Gastrocnemius medialis (tissue), 4 donors: Measurements from ENCODE around the gene CPED1. TPM values are rescaled to one million over a fixed set of nuclear protein-coding genes. Genes with fewer than 3 reads are reported as not detected.
A peak's percentile ranks its signal among the peaks of the same experiment; 100 is the strongest.

Source experiments
- ATAC-seq, 2 donors: fragments of 150-250 bp; one replicate each; pipeline ENCODE4 v1.9.1; 2016
- DNase-seq, 2 donors: peaks; one replicate each; pipeline ENCODE4 v3.0.0-alpha.2; 2019
- H3K27ac ChIP-seq, 4 donors: fragments of 200-600 bp; sonication (generic); 1 replicate in 1 of 4; 2 replicates in 3 of 4; pipeline ENCODE4 v1.5.1; 2016 to 2018; ENCODE audit warnings: mild to moderate bottlenecking in 2 of 4, moderate library complexity in 1 of 4
- H3K27me3 ChIP-seq, 3 donors: fragments of 200-600 bp; sonication (generic) in 2 of 3; 1 replicate in 1 of 3; 2 replicates in 2 of 3; pipeline versions ENCODE4 v1.5.1 to v1.6.0; 2016 to 2019; ENCODE audit warnings: mild to moderate bottlenecking in 1 of 3, moderate library complexity in 1 of 3
- H3K36me3 ChIP-seq, 2 donors: fragments of 200-600 bp; sonication (generic) in 1 of 2; one replicate each; pipeline ENCODE4 v1.5.1; 2017 to 2018
- H3K4me1 ChIP-seq, 2 donors: fragments of 200-600 bp; sonication (generic) in 1 of 2; one replicate each; pipeline ENCODE4 v1.5.1; 2016 to 2017; ENCODE audit warnings: mild to moderate bottlenecking in 2 of 2
- H3K4me3 ChIP-seq, 4 donors: fragments of 200-600 bp; sonication (generic) in 3 of 4; 1 replicate in 1 of 4; 2 replicates in 3 of 4; pipeline ENCODE4 v1.5.1; 2016 to 2019; ENCODE audit warnings: mild to moderate bottlenecking in 2 of 4
- H3K9me3 ChIP-seq, 3 donors: fragments of 200-600 bp; sonication (generic) in 2 of 3; 1 replicate in 1 of 3; 2 replicates in 2 of 3; pipeline ENCODE4 v1.5.1; 2016 to 2019
- CTCF ChIP-seq, 5 experiments: fragments of 450-650 bp in 3 of 5; fragments of 200-600 bp in 2 of 5; sonication (generic) in 2 of 5; IDR thresholded peaks in 4 of 5; conservative IDR thresholded peaks in 1 of 5; 1 replicate in 4 of 5; 2 replicates in 1 of 5; pipeline ENCODE4 v1.5.1; 2016 to 2019; ENCODE audit warnings: antibody characterized with exemption in 5 of 5, mild to moderate bottlenecking in 3 of 5, moderate library complexity in 3 of 5
- POLR2A ChIP-seq, 2 donors: fragments of 450-650 bp; IDR thresholded peaks; one replicate each; pipeline ENCODE4 v1.6.1; 2017; ENCODE audit warnings: antibody characterized with exemption in 2 of 2, mild to moderate bottlenecking in 2 of 2, moderate library complexity in 2 of 2
- in situ Hi-C, 4 donors: fragments of 200-750 bp; cut with MboI; loops; one replicate each; pipeline versions ENCODE4 v1.15.0 to v1.8.0; 2017; ENCODE audit warnings: low sequenced_read_pairs in 4 of 4
- intact Hi-C: fragments of 100-400 bp; cut with DNase I; formaldehyde crosslinking; loops from one replicate; pipeline ENCODE4 v1.15.1; 2023; ENCODE audit warnings: low total_unique reads
- total RNA-seq, 4 donors: library from RNA; depleted of rRNA; stranded (reverse); fragments of >200 nt; gene quantifications; one replicate each; pipeline versions ENCODE4 v1.1.0 to v1.2.3, GENCODE V29; 2016

The CPED1 gene
- total RNA-seq, 4 donors from 2014 or later = 4.8 to 35.5 (median 34.1) TPM

GRCh38 chr7:121153411-121153810, 164.9 kb downstream of the CPED1 start:
- no peaks in the 10 kb centered on the region for H3K27me3 ChIP-seq
- H3K4me3 ChIP-seq = no peak overlapping the region
- no peak for DNase-seq
- no peak for ATAC-seq
- in situ Hi-C loops = no loop called here
- no peaks in the 10 kb centered on the region for H3K9me3 ChIP-seq
- peaks cover 0 to 29% of the 10 kb centered on the region in 2 donors for H3K36me3 ChIP-seq
- no peak for TF ChIP-seq CTCF (IDR thresholded peaks at IDR 0.05 in 4 of 5, conservative IDR thresholded peaks at IDR 0.05 in 1 of 5)
- no peak for TF ChIP-seq POLR2A (IDR thresholded peaks at IDR 0.05)
- H3K27ac ChIP-seq = no peak overlapping the region
- H3K4me1 ChIP-seq = no peaks in the 10 kb centered on the region
- intact Hi-C loops = no loop called here

GRCh38 chr7:121153995-121154394, 165.5 kb downstream of the CPED1 start:
- H3K9me3 ChIP-seq = no peaks in the 10 kb centered on the region
- no peak overlapping the region for H3K4me3 ChIP-seq
- DNase-seq (no peak), ATAC-seq (no peak)
- intact Hi-C loops (no loop called here), in situ Hi-C loops (no loop called here)
- H3K27ac ChIP-seq = no peak overlapping the region
- TF ChIP-seq POLR2A (IDR thresholded peaks at IDR 0.05) (no peak), CTCF (IDR thresholded peaks at IDR 0.05 in 4 of 5, conservative IDR thresholded peaks at IDR 0.05 in 1 of 5) (no peak)
- no peaks in the 10 kb centered on the region for H3K27me3 ChIP-seq
- peaks cover 0 to 25% of the 10 kb centered on the region in 2 donors for H3K36me3 ChIP-seq
- no peaks in the 10 kb centered on the region for H3K4me1 ChIP-seq

DNA sequence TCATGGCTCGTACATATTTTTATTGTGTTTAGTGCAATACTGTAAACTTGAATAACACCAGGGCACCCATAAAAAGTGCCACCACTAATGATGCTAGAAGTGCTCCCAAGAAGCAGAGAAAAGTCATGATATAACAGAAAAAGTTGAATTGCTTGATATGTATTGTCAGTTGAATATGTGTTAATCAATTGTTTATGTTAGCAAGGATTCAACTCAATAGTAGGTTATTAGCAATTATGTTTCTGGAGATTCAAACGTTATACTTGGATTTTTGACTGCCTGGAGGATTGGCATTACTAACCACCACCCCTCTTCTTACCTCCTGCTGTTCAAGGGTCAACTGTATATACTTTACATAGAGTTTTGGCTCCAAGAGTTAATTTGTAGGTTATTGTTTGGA, 168.3 kb downstream of the CPED1 start:
- H3K36me3 ChIP-seq = peaks cover 0 to 10% of the 10 kb centered on the region in 2 donors
- H3K27me3 ChIP-seq = no peaks in the 10 kb centered on the region
- DNase-seq (no peak), ATAC-seq (no peak)
- no peaks in the 10 kb centered on the region for H3K9me3 ChIP-seq
- no peak for TF ChIP-seq POLR2A (IDR thresholded peaks at IDR 0.05)
- no peak overlapping the region for H3K4me3 ChIP-seq
- intact Hi-C loops (no loop called here), in situ Hi-C loops (no loop called here)
- no peaks in the 10 kb centered on the region for H3K4me1 ChIP-seq
- no peak overlapping the region for H3K27ac ChIP-seq

DNA sequence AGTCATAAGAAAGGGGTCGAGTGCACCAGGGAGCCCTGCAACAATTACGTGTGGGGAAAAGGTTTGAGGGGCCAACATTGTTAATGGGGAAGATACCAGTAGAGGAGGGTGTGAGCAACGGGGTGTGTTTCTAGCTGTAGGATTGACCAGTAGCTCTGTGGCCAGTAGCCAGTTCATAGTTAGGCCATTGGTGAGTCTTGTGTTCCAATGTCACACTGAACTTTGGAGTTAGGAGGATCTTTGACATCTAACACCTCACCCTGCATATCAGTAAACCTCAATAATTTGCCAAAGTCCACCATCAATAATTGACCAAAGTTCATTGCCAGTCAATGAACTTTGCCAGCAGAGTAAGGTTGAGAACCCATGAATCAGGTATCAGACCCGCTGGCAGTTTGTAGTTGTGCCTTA, 168.8 kb downstream of the CPED1 start:
- ATAC-seq (peak in 1 of 2 donors; percentile 24), DNase-seq (no peak)
- intact Hi-C loops = no loop called here
- no peaks in the 10 kb centered on the region for H3K27me3 ChIP-seq
- no peaks in the 10 kb centered on the region for H3K9me3 ChIP-seq
- in situ Hi-C loops = no loop called here
- H3K4me1 ChIP-seq = no peaks in the 10 kb centered on the region
- H3K4me3 ChIP-seq = no peak overlapping the region
- TF ChIP-seq POLR2A (IDR thresholded peaks at IDR 0.05) = no peak
- no peak for TF ChIP-seq CTCF (IDR thresholded peaks at IDR 0.05 in 4 of 5, conservative IDR thresholded peaks at IDR 0.05 in 1 of 5)
- peaks cover 0 to 10% of the 10 kb centered on the region in 2 donors for H3K36me3 ChIP-seq
- H3K27ac ChIP-seq = no peak overlapping the region

DNA sequence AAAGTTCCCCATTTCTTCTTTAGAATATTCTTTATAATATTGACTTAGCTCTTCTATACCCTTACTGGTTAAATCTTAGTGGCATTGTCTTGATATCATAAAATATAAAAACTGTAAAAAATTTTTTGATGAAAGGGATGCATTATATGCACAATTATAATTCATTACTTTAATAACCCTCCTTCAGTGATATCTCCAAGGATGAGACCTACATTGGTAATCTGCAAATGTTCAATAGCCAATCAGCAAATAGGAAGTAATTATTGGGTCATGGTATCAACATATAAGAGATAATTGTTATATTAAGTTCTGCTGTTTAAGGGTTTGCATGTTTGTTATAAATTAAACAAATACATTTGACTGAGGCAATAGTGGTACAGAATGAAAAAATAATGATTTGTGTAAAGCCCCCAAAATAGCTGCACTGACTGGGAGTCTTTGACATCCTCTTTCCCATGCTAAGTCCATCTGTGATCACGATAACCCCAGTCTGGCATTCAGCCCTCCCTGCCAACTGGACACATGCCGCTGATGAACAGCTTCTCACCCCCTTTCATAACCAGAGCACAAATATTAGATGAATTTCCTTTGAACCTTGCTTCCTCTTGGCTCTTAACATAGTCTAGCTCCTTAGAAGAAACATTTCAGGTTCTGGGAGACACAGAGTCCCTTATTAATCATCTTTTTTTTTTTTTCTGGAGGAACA, 169.5 kb downstream of the CPED1 start:
- no peaks in the 10 kb centered on the region for H3K9me3 ChIP-seq
- TF ChIP-seq CTCF (IDR thresholded peaks at IDR 0.05 in 4 of 5, conservative IDR thresholded peaks at IDR 0.05 in 1 of 5) (no peak), POLR2A (IDR thresholded peaks at IDR 0.05) (no peak)
- H3K27me3 ChIP-seq = no peaks in the 10 kb centered on the region
- no peak overlapping the region for H3K4me3 ChIP-seq
- H3K4me1 ChIP-seq = no peaks in the 10 kb centered on the region
- ATAC-seq = no peak
- H3K27ac ChIP-seq = no peak overlapping the region
- DNase-seq = no peak
- in situ Hi-C loops (no loop called here), intact Hi-C loops (no loop called here)
- H3K36me3 ChIP-seq = peaks cover 0 to 10% of the 10 kb centered on the region in 2 donors
